NCI-H187 treated with DMSO at 0.1 percent for 48 hours (cell line): ENCODE data around the gene DNAI1.

Experiments used
- DNase-seq: peaks from one replicate; lab custom pipeline; 2025; lab: John Stamatoyannopoulos, UW

DNAI1 gene

DNA sequence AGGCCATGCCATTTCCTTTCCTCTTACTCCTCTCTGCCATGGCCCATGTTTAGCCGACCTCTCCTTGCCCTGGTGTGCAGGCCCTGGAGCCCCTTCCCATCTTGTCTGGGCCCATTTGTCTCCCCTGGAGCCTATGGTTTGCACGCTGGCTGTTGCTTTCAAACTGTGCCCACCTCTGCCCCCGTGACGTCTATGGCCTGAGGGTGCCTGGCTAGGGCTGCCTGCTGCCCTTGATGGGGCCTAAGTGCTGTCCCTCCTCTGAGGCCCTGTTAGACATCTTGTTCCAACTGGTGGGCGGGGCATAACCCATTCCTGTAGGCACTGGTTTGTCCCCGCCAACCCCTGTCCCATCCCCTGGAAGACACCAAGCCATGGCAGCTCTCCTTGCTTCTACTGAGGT lies 86.9 kb downstream of the DNAI1 start:
- DNase-seq, result no peak

- DNase-seq, result no peak
Observed at GRCh38 chr9:34546102-34546833, 87.7 kb downstream of the DNAI1 start.

- no peak for DNase-seq
Observed at GRCh38 chr9:34546834-34547827, 88.5 kb downstream of the DNAI1 start.

DNA sequence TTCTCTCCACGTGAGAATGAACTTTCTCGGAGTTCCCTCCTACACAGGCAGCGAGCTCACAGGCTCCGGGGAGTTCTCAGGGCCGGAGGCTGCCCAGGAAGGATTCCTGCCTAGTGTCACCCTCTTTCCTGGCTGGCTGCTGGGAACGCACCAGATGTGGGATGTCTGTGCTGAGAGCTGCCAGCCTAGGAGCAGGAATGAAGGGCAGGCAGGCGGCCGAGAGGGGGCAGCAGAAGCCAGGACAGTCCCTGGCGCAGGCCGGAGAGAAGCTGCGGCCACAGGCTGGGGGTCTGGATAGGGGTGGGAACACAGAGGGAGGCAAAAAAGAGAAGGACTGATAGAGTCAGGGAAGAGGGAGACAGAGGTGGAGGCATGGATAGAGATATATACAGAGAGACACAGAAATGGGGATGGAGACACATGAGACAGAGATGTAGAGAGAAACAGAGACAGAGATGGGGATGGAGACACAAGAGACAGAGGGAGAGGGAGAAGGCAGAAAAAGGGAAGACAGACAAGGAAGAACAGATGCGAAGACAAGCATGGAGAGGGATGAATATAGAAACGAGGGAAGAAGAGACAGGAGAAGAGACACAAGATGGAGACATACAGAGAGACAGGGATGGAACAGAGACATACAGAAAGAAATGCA lies 89.5 kb downstream of the DNAI1 start:
- DNase-seq, result no peak

DNA sequence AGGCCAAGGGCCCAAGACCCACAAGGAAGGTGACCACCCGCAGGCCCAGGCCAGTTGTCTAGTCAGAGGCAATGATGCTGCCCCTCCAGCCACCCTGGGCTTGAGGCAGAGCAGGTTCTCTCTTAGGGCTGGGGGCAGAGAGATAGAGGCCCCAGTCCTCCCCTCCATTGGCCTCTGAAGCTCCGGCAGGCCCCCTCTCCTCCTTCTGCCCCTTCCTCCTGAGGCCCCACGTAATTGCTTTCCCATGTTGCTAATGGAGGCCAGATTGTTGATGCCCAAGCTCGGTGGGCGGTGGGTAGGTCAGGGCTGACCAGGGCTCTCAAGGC lies 90.8 kb downstream of the DNAI1 start:
- no peak for DNase-seq

GRCh38 chr9:34550016-34550680 lies 91.5 kb downstream of the DNAI1 start:
- no peak for DNase-seq

GRCh38 chr9:34550681-34551270 lies 92.2 kb downstream of the DNAI1 start:
- no peak for DNase-seq

DNA sequence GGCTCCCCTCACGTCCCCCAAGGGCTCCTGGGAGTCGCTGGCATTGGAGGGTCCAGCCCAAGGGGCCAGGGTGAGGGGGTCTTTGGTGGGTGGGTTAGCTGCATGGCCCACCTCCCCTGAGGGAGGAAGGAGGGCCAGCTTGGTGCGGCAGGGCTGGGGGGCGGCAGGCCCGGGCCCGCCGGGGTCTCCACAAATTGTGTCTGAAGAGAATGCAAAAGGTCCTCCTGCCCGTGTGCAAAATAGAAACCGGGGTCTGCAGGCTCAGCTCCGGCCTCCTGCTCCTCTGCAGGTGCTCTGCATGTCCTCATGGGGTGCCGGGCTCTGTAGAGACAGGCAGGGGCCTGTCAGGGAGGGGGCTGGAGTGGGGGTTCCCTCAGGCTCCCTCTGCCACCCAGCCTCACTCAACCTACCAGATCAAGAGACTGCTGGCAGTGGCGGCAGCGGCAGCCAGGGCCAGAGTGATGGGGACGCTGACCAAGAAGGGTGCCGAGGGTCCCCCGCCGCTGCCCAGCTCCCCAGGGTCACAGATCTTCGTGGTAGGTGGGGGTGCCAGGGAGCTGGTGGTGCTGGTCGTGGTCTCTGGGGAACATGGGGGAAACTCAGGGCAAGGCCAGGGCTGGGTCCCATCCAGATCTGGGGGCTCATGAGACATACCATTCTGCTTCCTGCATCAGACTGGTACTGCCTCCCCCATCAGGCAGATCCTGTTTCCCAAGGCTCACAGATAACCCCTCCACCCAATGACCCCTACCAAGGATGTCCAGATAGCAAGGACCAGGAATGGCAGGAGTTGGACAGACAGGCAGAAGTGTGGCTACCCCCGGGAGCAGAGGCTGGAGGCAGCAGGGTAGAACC lies 93.4 kb downstream of the DNAI1 start:
- DNase-seq, result no peak

GRCh38 chr9:34552606-34552981 lies 94.0 kb downstream of the DNAI1 start:
- DNase-seq, result no peak

- DNase-seq, result no peak
Observed at GRCh38 chr9:34552986-34553385, 94.4 kb downstream of the DNAI1 start.

GRCh38 chr9:34553511-34554021 lies 95.0 kb downstream of the DNAI1 start:
- DNase-seq, result no peak

DNA sequence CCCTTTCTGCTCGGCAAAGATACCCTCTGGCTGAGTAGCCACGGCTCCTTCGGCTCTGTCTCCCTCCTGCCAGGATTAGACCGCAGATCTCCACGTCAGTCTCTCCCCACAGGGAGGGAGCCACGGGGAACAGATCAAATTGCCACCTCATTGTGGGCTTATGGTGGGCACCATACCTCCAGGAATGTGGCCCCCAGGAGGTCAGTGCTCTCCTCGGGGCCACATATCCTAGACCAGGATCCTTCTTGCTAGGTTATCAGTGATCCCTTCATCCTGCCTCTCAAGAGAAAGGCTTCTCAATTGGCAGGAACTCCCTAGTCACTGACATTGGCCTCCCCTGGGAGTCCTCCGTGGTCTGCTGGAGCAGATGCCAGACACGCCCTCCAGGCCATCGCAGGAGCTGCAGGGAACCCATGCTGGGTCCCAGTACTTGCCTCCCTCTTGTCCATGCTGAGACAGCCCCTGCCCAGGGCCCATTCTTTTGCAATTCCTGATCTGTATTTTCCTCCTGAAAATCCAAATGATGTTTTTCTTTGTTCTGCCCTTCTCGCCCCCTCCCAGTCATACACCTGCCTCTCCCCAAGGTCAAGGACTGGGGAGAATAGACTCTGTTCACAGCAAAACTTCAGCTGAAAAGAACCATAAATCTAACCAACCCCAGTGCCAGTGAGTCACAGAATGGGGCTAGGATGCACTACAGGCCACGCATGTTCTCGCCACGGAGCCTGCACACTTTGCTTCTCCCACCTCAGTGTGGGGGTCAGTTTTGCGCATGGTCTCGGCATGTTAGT lies 95.8 kb downstream of the DNAI1 start:
- peak; percentile 42 for DNase-seq

DNA sequence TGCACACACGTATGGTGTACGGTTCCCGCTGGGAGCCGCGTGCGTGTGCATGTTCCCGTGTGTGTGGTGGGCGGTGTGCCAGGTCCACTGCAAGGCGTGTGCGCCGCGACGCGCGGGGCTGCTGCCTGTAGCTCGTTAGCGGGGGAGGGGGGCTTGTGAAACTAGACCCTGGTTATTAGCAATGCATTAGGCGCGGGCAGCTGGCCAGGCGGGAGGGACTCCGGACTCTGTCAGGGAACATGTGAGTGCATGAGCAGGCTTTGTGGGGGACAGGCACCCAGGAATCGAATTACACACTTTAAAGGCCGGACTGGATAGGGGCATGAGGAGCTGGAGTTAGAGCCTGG lies 96.4 kb downstream of the DNAI1 start:
- no peak for DNase-seq

- no peak for DNase-seq
Observed at GRCh38 chr9:34555500-34555899, 96.9 kb downstream of the DNAI1 start.

DNA sequence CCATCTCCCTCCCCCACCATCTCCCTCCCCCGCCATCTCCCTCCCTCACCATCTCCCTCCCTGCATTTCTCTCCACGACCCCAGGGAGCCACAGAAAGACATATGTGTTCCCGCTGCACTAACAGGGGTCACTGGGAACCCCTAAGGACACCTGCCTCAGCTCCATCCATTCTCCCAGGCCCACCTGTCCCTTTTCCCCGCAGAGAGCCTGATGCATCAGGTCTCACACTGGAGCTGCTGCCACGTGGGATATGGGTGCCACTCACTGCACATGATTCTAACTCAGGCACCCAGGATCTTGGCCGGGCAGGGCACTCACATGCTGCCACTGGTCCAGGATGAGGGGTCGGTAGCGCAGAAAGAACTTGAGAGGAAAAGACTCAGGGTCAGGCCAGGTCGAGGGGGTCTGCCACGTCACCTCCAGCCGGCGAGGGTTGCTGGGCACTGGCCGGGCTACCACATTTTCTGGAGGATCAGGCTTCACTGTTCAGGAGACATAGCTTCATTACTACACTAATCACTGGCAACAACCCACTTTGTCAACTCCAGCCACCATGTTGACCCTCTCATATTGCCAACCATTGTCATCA lies 97.4 kb downstream of the DNAI1 start:
- DNase-seq, result no peak

DNA sequence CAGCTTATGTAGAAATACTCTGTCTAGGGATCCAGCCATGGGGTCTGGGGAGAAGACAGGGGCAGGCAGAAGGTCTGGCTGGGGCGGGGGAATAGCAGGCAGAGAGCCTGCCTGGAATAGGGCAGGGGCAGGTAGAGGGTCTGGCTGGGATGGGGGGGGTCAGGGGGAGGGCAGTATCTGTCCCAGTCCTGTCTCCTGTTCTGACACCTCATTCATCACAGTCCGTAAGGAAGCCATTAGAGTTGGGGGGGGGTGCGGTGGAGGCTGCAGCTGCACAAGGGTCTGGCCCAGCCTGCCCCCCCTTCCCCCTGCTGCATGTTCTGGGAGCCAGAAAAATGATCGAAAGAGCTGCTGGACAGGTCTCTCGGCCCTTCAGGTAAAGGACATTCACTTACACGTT lies 98.3 kb downstream of the DNAI1 start:
- no peak for DNase-seq

GRCh38 chr9:34557426-34558321 lies 99.1 kb downstream of the DNAI1 start:
- DNase-seq, result no peak

GRCh38 chr9:34558364-34558763 lies 99.8 kb downstream of the DNAI1 start:
- no peak for DNase-seq
